GM23338 (cell line): Measurements from ENCODE around the gene SLC2A4RG. TPM values are rescaled to one million over a fixed set of nuclear protein-coding genes. Genes with fewer than 3 reads are reported as not detected.

Experiments used
- ATAC-seq: fragments of 200-7000 bp; cut with Tn5 transposase; 3 replicates; pipeline ENCODE4 v1.9.1; 2020
- DNase-seq: peaks from one replicate; pipeline ENCODE4 v3.0.0-alpha.2; 2015; ENCODE audit warnings: low spot score
- H2AFZ ChIP-seq: fragments of 200-600 bp; sonication (generic); 2 replicates; pipeline ENCODE4 v1.8.0; 2016; ENCODE audit warnings: antibody characterized with exemption, mild to moderate bottlenecking, moderate library complexity
- H3F3A ChIP-seq: fragments of 200-600 bp; sonication (generic); replicated peaks from 2 replicates; pipeline ENCODE4 v1.8.0; 2017; ENCODE audit warnings: antibody characterized with exemption, mixed run types, low read depth
- H3K27ac ChIP-seq: fragments of 200-600 bp; sonication (generic); 2 replicates; pipeline ENCODE4 v1.6.1; 2016; ENCODE audit warnings: low read depth
- H3K27me3 ChIP-seq: fragments of 200-600 bp; sonication (generic); 2 replicates; pipeline ENCODE4 v1.8.0; 2016; ENCODE audit warnings: mild to moderate bottlenecking, mixed run types, moderate library complexity; ENCODE audit not compliant: insufficient read depth
- H3K36me3 ChIP-seq: fragments of 200-600 bp; sonication (generic); 2 replicates; pipeline ENCODE4 v1.8.0; 2016; ENCODE audit warnings: mild to moderate bottlenecking; ENCODE audit not compliant: insufficient read depth
- H3K4me1 ChIP-seq: fragments of 200-600 bp; sonication (generic); 2 replicates; pipeline ENCODE4 v1.8.0; 2016; ENCODE audit warnings: mild to moderate bottlenecking, moderate library complexity; ENCODE audit not compliant: insufficient read depth
- H3K4me2 ChIP-seq: fragments of 200-600 bp; sonication (generic); 2 replicates; pipeline ENCODE4 v1.7.1; 2017; ENCODE audit warnings: mixed run types
- H3K4me3 ChIP-seq: fragments of 200-600 bp; sonication (generic); 2 replicates; pipeline ENCODE4 v1.6.1; 2016; ENCODE audit warnings: mixed run types
- H3K79me2 ChIP-seq: fragments of 200-600 bp; sonication (generic); replicated peaks from 2 replicates; pipeline ENCODE4 v1.8.0; 2017; ENCODE audit warnings: mild to moderate bottlenecking; ENCODE audit not compliant: insufficient read depth
- H3K9me2 ChIP-seq: fragments of 200-600 bp; sonication (generic); 2 replicates; pipeline ENCODE4 v1.8.0; 2017; ENCODE audit not compliant: insufficient read depth
- H4K20me1 ChIP-seq: fragments of 200-600 bp; sonication (generic); replicated peaks from 2 replicates; pipeline ENCODE4 v1.8.0; 2017; ENCODE audit warnings: mild to moderate bottlenecking; ENCODE audit not compliant: insufficient read depth
- H3K27ac Mint-ChIP-seq: 2 replicates; pipeline ENCODE4 v1.8.0; 2020; ENCODE audit warnings: inconsistent platforms, mild to moderate bottlenecking, moderate library complexity, mixed read lengths
- H3K27me3 Mint-ChIP-seq: 3 replicates; pipeline ENCODE4 v1.8.0; 2022; ENCODE audit warnings: low read depth, mild to moderate bottlenecking, moderate library complexity, mixed read lengths, inconsistent platforms; ENCODE audit not compliant: insufficient read depth, poor library complexity
- H3K36me3 Mint-ChIP-seq: 3 replicates; pipeline ENCODE4 v1.8.0; 2021; ENCODE audit warnings: low read depth, mild to moderate bottlenecking, inconsistent platforms, moderate library complexity, mixed read lengths
- H3K4me1 Mint-ChIP-seq: 3 replicates; pipeline ENCODE4 v1.8.0; 2020; ENCODE audit warnings: mild to moderate bottlenecking, inconsistent platforms, mixed read lengths
- H3K4me3 Mint-ChIP-seq: 3 replicates; pipeline ENCODE4 v1.8.0; 2021; ENCODE audit warnings: moderate library complexity, mild to moderate bottlenecking, inconsistent platforms, mixed read lengths
- H3K9me3 Mint-ChIP-seq: 3 replicates; pipeline ENCODE4 v1.8.0; 2020; ENCODE audit warnings: moderate library complexity, mild to moderate bottlenecking, inconsistent platforms, mixed read lengths
- CREB1 ChIP-seq: fragments of 250-450 bp; sonication (Bioruptor Pico); IDR thresholded peaks from 2 replicates; pipeline ENCODE4 v1.5.0; 2020; ENCODE audit warnings: low read depth, mild to moderate bottlenecking, moderate library complexity
- ETS1 ChIP-seq: IDR thresholded peaks from 2 replicates; pipeline ENCODE4 v1.6.1; 2016; ENCODE audit warnings: antibody characterized with exemption
- EZH2 ChIP-seq: fragments of 200-600 bp; sonication (generic); IDR thresholded peaks from one replicate; pipeline ENCODE4 v1.8.0; 2017; ENCODE audit warnings: antibody characterized with exemption, mild to moderate bottlenecking, low read depth; ENCODE audit not compliant: unreplicated experiment
- EZH2phosphoT487 ChIP-seq: fragments of 200-600 bp; sonication (generic); IDR thresholded peaks from one replicate; pipeline ENCODE4 v1.8.1; 2018; ENCODE audit warnings: antibody characterized with exemption; ENCODE audit not compliant: unreplicated experiment
- JUNB ChIP-seq: IDR thresholded peaks from one replicate; pipeline ENCODE4 v1.6.1; 2016; ENCODE audit warnings: antibody characterized with exemption; ENCODE audit not compliant: unreplicated experiment
- NANOG ChIP-seq: IDR thresholded peaks from 2 replicates; pipeline ENCODE4 v1.6.1; 2016; ENCODE audit warnings: antibody characterized with exemption, borderline replicate concordance
- POLR2AphosphoS5 ChIP-seq: IDR thresholded peaks from 2 replicates; pipeline ENCODE4 v1.6.1; 2016; ENCODE audit warnings: antibody characterized with exemption, low read depth
- REST ChIP-seq: IDR thresholded peaks from one replicate; pipeline ENCODE4 v1.6.1; 2018; ENCODE audit warnings: antibody characterized with exemption; ENCODE audit not compliant: unreplicated experiment
- STAT1 ChIP-seq: IDR thresholded peaks from one replicate; pipeline ENCODE4 v1.6.1; 2016; ENCODE audit warnings: antibody characterized with exemption; ENCODE audit not compliant: unreplicated experiment
- ZNF114 ChIP-seq: fragments of 250-450 bp; sonication (Bioruptor Pico); IDR thresholded peaks from 2 replicates; pipeline ENCODE4 v1.5.0; 2020; ENCODE audit warnings: mild to moderate bottlenecking, moderate library complexity
- ZNF331 ChIP-seq: fragments of 250-450 bp; sonication (Bioruptor Pico); IDR thresholded peaks from 2 replicates; pipeline ENCODE4 v1.5.0; 2020; ENCODE audit warnings: low read depth, mild to moderate bottlenecking, moderate library complexity
- polyA plus RNA-seq: library from polyadenylated mRNA; unstranded; fragments of >200 nt; fragmentation: Nextera tagmentation; extraction: Ambion mirVana; gene quantifications from 2 replicates; pipeline ENCODE4 v1.2.1, GENCODE V29; 2016
- total RNA-seq: library from RNA; depleted of rRNA; stranded (reverse); fragments of >200 nt; shearing (Covaris generic); gene quantifications from 2 replicates; pipeline ENCODE4 v1.2.3, GENCODE V29; 2014
- TF ChIP-seq, protein P1 (sequence below): fragments of 250-450 bp; sonication (Bioruptor Pico); IDR thresholded peaks from 2 replicates; pipeline ENCODE4 v1.5.0; 2020; ENCODE audit warnings: mild to moderate bottlenecking, moderate library complexity
- TF ChIP-seq, protein P2 (sequence below), 2 experiments: fragments of 200-600 bp in 1 of 2; sonication (generic) in 1 of 2; conservative IDR thresholded peaks; 2 replicates each; pipeline versions ENCODE4 v1.5.1 to v1.6.1; 2016 to 2017; ENCODE audit warnings: antibody characterized with exemption in 2 of 2, low read depth in 2 of 2, mild to moderate bottlenecking in 2 of 2, moderate library complexity in 1 of 2

Gene SLC2A4RG
- total and polyA plus RNA-seq, 2 experiments from 2014 or later: 22.8 to 42.0 TPM

GRCh38 chr20:63735859-63736718 lies 3.5 kb upstream of the SLC2A4RG start, which contains the start of gene LIME1:
Gene LIME1, plus strand, starts transcription at chr20:63736664. Its CDS starts 886 bp downstream, at chr20:63737550.
- TF ChIP-seq POLR2AphosphoS5: no peak
- no peak for TF ChIP-seq EZH2phosphoT487
- TF ChIP-seq, protein P1, sequence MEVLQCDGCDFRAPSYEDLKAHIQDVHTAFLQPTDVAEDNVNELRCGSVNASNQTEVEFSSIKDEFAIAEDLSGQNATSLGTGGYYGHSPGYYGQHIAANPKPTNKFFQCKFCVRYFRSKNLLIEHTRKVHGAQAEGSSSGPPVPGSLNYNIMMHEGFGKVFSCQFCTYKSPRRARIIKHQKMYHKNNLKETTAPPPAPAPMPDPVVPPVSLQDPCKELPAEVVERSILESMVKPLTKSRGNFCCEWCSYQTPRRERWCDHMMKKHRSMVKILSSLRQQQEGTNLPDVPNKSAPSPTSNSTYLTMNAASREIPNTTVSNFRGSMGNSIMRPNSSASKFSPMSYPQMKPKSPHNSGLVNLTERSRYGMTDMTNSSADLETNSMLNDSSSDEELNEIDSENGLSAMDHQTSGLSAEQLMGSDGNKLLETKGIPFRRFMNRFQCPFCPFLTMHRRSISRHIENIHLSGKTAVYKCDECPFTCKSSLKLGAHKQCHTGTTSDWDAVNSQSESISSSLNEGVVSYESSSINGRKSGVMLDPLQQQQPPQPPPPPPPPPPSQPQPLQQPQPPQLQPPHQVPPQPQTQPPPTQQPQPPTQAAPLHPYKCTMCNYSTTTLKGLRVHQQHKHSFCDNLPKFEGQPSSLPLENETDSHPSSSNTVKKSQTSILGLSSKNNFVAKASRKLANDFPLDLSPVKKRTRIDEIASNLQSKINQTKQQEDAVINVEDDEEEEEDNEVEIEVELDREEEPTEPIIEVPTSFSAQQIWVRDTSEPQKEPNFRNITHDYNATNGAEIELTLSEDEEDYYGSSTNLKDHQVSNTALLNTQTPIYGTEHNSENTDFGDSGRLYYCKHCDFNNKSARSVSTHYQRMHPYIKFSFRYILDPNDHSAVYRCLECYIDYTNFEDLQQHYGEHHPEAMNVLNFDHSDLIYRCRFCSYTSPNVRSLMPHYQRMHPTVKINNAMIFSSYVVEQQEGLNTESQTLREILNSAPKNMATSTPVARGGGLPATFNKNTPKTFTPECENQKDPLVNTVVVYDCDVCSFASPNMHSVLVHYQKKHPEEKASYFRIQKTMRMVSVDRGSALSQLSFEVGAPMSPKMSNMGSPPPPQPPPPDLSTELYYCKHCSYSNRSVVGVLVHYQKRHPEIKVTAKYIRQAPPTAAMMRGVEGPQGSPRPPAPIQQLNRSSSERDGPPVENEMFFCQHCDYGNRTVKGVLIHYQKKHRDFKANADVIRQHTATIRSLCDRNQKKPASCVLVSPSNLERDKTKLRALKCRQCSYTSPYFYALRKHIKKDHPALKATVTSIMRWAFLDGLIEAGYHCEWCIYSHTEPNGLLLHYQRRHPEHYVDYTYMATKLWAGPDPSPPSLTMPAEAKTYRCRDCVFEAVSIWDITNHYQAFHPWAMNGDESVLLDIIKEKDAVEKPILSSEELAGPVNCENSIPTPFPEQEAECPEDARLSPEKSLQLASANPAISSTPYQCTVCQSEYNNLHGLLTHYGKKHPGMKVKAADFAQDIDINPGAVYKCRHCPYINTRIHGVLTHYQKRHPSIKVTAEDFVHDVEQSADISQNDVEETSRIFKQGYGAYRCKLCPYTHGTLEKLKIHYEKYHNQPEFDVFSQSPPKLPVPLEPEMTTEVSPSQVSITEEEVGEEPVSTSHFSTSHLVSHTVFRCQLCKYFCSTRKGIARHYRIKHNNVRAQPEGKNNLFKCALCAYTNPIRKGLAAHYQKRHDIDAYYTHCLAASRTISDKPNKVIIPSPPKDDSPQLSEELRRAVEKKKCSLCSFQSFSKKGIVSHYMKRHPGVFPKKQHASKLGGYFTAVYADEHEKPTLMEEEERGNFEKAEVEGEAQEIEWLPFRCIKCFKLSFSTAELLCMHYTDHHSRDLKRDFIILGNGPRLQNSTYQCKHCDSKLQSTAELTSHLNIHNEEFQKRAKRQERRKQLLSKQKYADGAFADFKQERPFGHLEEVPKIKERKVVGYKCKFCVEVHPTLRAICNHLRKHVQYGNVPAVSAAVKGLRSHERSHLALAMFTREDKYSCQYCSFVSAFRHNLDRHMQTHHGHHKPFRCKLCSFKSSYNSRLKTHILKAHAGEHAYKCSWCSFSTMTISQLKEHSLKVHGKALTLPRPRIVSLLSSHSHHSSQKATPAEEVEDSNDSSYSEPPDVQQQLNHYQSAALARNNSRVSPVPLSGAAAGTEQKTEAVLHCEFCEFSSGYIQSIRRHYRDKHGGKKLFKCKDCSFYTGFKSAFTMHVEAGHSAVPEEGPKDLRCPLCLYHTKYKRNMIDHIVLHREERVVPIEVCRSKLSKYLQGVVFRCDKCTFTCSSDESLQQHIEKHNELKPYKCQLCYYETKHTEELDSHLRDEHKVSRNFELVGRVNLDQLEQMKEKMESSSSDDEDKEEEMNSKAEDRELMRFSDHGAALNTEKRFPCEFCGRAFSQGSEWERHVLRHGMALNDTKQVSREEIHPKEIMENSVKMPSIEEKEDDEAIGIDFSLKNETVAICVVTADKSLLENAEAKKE (CRISPR knock-in tag): no peak
- TF ChIP-seq, protein P2, sequence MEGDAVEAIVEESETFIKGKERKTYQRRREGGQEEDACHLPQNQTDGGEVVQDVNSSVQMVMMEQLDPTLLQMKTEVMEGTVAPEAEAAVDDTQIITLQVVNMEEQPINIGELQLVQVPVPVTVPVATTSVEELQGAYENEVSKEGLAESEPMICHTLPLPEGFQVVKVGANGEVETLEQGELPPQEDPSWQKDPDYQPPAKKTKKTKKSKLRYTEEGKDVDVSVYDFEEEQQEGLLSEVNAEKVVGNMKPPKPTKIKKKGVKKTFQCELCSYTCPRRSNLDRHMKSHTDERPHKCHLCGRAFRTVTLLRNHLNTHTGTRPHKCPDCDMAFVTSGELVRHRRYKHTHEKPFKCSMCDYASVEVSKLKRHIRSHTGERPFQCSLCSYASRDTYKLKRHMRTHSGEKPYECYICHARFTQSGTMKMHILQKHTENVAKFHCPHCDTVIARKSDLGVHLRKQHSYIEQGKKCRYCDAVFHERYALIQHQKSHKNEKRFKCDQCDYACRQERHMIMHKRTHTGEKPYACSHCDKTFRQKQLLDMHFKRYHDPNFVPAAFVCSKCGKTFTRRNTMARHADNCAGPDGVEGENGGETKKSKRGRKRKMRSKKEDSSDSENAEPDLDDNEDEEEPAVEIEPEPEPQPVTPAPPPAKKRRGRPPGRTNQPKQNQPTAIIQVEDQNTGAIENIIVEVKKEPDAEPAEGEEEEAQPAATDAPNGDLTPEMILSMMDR (conservative IDR thresholded peaks at IDR 0.05; ENCODE audit: low read depth in 2 of 2): no peak
- TF ChIP-seq ZNF331 (CRISPR knock-in tag): no peak
- TF ChIP-seq REST: no peak
- TF ChIP-seq JUNB: no peak
- no peak for TF ChIP-seq ZNF114 (CRISPR knock-in tag)
- no peak for TF ChIP-seq STAT1
- no peak for TF ChIP-seq EZH2
- TF ChIP-seq NANOG: no peak
- no peak for TF ChIP-seq ETS1
- no peak for TF ChIP-seq CREB1 (CRISPR knock-in tag)
- no peaks in the 10 kb centered on the region for H3K79me2 ChIP-seq
- no peak within 1 kb of the TSS for H3K27ac ChIP-seq
- H3K4me1 ChIP-seq: no peaks in the 10 kb centered on the region; the same call in 1 of the 2 replicates
- H3K9me2 ChIP-seq: 0 out of 2 replicates have a peak, but pooled peaks cover 5% of the 10 kb centered on the region
- no peak within 1 kb of the TSS for H2AFZ ChIP-seq
- no peaks in the 10 kb centered on the region for H3K36me3 ChIP-seq
- ATAC-seq (no peak), DNase-seq (no peak)
- H3K36me3 Mint-ChIP-seq: peaks cover 10% of the 10 kb centered on the region
- no peaks in the 10 kb centered on the region; the same call in 2 of the 3 replicates for H3K9me3 Mint-ChIP-seq
- no peak within 1 kb of the TSS for H3K27ac Mint-ChIP-seq
- peak within 1 kb of the TSS; percentile 26; the same call in 1 of the 3 replicates for H3K4me3 Mint-ChIP-seq
- peaks cover 6% of the 10 kb centered on the region for H3K27me3 ChIP-seq
- peak within 1 kb of the TSS; percentile 63 for H3K4me3 ChIP-seq
- peaks cover 15% of the 10 kb centered on the region for H3F3A ChIP-seq
- H3K4me1 Mint-ChIP-seq: no peaks in the 10 kb centered on the region
- H3K4me2 ChIP-seq: peak within 1 kb of the TSS; percentile 82
- H3K27me3 Mint-ChIP-seq: peaks cover 14% of the 10 kb centered on the region
- H4K20me1 ChIP-seq: no peaks in the 10 kb centered on the region
